GM18499 (cell line): ENCODE data around the gene NOS1AP.

Experiments used
- ATAC-seq: cut with Tn5 transposase; IDR thresholded peaks from one replicate; pipeline ENCODE4 v1.9.1; 2021; ENCODE audit warnings: moderate number of reproducible peaks; ENCODE audit not compliant: insufficient read depth, unreplicated experiment

Gene NOS1AP

DNA sequence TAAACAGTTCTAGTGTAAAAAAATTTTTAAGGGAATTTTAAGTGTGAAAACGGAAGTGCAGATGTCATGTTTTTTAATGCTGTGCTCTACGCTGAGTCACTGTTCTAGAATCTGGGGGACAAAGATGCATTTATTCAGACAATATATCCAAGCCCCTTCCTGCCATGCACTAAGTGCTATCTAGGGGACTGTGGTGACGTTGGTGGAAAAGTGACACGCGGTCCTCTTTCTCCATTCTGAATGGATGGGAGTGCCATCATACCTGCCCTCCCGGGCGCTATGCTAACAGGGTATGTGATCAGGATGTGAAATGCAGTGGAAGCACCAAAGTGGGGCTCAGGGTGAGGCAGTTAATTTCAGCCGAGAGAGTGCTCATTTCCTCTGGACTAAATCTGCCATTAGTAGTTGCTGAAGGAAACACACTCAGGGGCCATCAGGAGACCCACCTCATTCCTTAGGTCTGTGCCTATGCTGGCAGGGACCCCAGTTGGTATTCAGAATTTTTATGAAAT is 318.6 kb downstream of the NOS1AP start:
- ATAC-seq = no peak

- no peak for ATAC-seq
Observed at GRCh38 chr1:162388615-162389014, 319.1 kb downstream of the NOS1AP start.

DNA sequence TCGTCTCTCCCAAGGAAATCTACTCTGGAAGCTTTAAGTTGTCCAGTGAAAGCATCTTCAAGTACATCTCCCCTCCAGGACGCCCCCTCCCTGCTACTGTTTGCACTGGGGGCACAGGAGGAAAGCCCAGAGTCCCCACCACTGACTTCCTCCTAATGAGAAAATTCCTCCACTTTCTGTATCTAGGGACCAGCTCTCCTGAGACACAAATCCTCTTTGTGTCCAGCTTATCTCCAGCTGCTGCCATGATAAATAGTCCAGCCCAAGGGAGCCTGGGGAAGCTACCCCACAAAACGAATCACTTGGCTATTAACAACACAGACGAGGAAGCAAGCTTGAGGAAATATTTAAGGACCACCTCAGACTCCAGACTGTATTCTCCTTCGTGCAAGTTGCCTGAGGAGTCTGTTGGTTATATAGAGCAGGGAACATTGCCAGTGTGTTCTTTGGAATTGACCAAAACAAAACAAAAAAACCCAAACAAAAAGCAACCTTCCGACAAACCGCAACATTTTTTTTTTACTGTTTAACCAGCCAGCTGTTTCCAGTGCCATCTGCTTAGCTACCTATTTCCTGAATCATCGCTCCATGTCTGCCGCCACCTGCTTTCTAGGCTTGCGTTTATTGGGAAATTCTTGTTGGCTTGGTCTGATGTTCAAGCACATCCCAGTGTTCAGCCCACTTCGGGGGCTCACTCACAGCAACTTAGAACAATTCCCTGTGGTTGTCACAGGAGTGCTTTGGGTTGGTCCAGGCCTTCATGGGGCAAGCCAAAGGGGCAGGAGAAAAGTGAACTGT is 319.7 kb downstream of the NOS1AP start:
- ATAC-seq = no peak

DNA sequence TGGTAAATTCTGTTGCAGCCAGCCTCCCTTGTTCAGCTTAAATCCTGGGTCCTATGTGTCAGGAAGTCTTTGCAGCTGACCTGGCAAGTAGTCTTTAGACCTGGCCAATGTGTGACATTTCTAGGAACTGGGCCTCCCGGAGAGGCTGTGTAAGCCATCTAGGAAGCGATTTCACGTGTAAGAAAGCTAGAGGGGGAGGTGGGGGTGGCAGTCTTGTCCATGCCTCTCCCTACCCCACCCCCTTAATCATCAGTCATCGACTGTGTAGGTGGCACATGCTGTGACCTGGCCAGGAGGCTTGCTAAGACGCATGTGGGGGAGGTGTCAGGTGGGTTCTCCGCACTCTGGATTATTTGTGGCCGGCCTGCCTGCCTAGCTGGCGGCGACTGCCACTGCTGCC is 320.5 kb downstream of the NOS1AP start:
- no peak for ATAC-seq

GRCh38 chr1:162390396-162391185 is 321.1 kb downstream of the NOS1AP start:
- ATAC-seq = no peak

GRCh38 chr1:162391790-162392563 is 322.5 kb downstream of the NOS1AP start:
- ATAC-seq = no peak

GRCh38 chr1:162396201-162396906 is 326.9 kb downstream of the NOS1AP start:
- ATAC-seq = no peak

DNA sequence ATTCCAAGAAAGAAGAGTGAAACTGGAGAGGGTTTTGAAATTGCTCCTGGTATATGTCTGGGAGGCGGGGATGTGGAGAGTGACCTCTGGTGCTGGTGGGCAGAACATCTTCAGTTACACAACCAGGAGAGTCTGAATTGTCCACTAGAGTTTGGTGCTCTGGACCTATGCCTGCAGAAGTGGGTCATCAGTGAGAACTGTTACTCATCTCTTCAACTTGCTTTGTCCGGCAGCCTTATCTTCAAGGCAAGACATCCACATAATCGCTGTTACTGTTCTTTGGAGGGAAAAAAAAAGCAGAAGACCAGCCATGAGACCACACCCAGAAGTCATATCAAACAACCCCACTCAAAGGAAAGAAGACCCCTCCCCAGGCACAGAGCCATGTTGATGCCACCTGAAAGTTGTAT is 327.6 kb downstream of the NOS1AP start:
- ATAC-seq = no peak

GRCh38 chr1:162397943-162398560 is 328.6 kb downstream of the NOS1AP start:
- no peak for ATAC-seq

DNA sequence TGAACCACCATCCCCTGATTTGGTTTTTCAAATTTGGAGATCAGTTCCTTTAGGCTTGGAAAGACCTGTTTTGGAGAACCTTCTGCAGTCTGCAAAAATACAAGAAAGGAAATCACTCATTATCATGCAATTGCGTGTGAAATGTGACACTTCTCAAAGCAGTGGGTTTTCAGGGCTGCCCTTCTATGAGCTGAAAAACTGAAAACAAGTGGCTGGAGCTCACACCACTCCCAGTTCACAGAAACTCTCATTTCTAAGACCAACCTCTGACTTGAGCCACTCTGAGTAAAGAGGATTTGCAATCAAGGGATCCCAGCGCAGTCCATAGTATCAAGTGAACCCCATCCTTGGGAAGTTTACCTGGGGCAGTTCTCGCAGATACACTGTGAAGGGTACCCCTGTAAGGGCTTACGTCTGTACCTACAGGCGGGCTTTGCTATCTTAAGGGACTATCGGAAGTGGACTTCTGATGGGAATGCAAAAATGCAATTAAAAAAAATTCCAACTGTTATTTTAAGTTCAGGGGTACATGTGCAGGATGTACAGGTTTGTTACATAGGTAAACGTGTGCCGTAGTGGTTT is 329.6 kb downstream of the NOS1AP start:
- ATAC-seq = no peak

DNA sequence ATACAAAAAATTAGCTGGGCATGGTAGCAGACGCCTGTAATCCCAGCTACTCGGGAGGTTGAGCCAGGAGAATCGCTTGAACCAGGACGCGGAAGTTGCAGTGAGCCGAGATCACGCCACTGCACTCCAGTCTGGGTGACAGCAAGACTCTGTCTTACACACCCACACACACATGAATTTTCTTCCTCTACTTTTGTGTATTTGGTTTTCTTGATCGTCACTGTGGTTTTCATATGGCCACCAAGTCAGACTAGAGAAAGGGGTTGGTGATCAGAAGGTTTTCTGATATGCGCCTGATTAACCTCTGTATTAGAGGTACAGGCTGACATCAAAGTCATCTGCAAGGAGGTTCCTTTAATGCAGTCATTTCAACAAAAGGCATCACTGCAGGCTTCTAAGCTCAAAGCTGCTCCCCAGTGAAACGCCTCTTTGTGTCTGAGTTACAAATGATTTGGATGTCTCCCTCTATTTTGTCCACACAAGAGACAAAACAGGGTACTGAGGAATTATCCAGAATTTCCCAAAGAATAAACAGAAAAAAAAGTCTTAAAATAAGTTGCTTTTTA is 331.4 kb downstream of the NOS1AP start:
- ATAC-seq = no peak

DNA sequence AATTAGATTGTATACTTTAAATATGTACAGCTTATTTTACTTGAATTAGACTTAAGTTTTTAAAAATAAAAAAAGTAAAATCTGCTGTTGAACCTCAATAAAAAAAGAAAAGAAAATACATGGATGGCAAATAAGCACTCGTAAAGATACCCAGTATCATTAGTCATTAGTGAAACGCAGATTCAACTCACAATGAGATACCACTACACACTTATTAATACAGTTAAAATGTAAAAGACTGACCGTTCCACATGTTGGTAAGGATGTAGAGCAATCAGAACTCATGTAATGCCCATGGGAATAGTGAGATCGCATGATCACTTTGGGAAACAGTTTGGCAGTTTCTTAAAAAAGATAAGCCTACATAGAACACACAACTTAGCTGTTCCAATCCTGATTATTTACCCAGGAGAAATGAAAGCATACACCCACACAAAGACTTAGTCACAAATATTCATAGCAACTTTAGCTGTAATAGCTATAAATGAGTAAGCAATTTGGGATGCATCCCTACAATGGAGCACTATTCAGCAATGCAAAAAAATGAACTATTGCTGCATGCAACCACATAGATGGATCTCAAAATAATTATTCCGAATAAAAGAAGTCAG is 335.2 kb downstream of the NOS1AP start:
- ATAC-seq = no peak

DNA sequence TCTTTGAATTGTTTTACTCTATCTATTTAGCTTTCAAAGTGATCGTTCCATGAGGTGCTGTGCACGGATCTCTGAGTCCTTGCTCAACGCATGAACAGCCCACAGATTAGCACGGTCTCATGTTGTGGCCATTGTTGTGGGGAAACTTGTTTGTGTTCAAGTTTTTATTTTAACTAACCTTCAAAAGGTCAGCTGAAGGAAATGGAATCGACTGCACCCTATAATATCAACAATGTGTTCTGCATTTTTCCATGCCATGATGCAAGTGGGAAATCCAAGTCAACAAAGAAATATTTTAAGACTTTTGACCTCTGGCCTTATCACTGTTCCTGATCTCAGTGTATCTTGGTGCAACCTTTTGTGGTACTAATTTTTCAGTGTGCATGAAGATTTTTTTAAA is 336.3 kb downstream of the NOS1AP start:
- no peak for ATAC-seq

GRCh38 chr1:162406811-162407210 is 337.3 kb downstream of the NOS1AP start:
- no peak for ATAC-seq

GRCh38 chr1:162407539-162407938 is 338.0 kb downstream of the NOS1AP start:
- ATAC-seq = no peak

- no peak for ATAC-seq
Observed at GRCh38 chr1:162412002-162412401, 342.5 kb downstream of the NOS1AP start, which contains the start of gene SH2D1B. SH2D1B (minus strand) TSS chr1:162412136; CDS start chr1:162412016, 120 bp downstream.

DNA sequence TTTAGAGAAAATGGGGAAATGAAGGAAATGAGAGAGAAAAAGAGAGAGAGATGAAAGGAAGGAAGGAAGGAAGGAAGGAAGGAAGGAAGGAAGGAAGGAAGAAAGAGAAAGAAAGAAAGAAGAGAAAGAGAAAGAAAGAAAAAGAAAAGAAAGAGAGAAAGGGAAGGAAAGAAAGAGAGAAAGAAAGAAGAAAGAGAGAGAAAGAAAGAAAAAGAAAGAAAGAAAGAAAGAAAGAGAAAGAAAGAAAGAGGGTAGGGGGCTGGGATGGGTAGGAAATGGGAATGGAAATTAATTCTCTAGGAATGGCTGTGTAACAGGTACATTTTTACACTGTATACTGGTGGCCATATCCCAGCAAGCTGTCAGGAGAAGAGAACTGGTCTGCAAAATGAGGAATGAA is 346.7 kb downstream of the NOS1AP start:
- ATAC-seq = no peak

- ATAC-seq = no peak
Observed at GRCh38 chr1:162416909-162417308, 347.4 kb downstream of the NOS1AP start.
